ENCODE results near the gene ACTRT2. TPM values are rescaled to one million over a fixed set of nuclear protein-coding genes. Genes with fewer than 3 reads are reported as not detected.

Gene ACTRT2
- total and polyA plus RNA-seq, 2 donors (not counting 1 experiment from before 2014, with no cell fraction given) = not detected

- ATAC-seq (ENCODE audit: low read depth) = no peak
- H3K4me1 Mint-ChIP-seq = no peaks in the 10 kb centered on the region
- H3K9me3 Mint-ChIP-seq (ENCODE audit: insufficient read depth) = peaks cover 2% of the 10 kb centered on the region
- Histone ChIP-seq H3K4me2 (replicated peaks; ENCODE audit: low read depth, low read length, poor library complexity, severe bottlenecking) (no peak overlapping the region), H3K79me2 (ENCODE audit: control insufficient read depth, insufficient read depth, low read length) (no peaks in the 10 kb centered on the region), H3K9ac (ENCODE audit: low read length) (no peak overlapping the region), H3K27me3 (replicated peaks in 1 of 4; ENCODE audit: control extremely low read depth in 1 of 4, control insufficient read depth in 3 of 4, insufficient read depth in 4 of 4, low read length in 3 of 4) (no peaks in the 10 kb centered on the region), H4K20me1 (ENCODE audit: control insufficient read depth, insufficient read depth, low read length, poor library complexity, severe bottlenecking) (no peaks in the 10 kb centered on the region), H3K4me3 (ENCODE audit: control extremely low read depth in 1 of 5, extremely low read depth in 1 of 5, insufficient read depth in 1 of 5, low read depth in 2 of 5, low read length in 4 of 5) (no peak overlapping the region), H3K27ac (ENCODE audit: low read length in 2 of 2) (no peak overlapping the region), H3K4me1 (ENCODE audit: control insufficient read depth in 2 of 2, insufficient read depth in 2 of 2, low read length in 2 of 2) (no peaks in the 10 kb centered on the region), H3K36me3 (replicated peaks in 1 of 2; ENCODE audit: control extremely low read depth in 1 of 2, control insufficient read depth in 1 of 2, extremely low read depth in 1 of 2, insufficient read depth in 2 of 2, low read length in 1 of 2) (no peaks in the 10 kb centered on the region), H2AFZ (ENCODE audit: insufficient read depth, low read depth, low read length, poor library complexity, severe bottlenecking) (no peak overlapping the region), H3K9me3 (ENCODE audit: control extremely low read depth in 1 of 3, control insufficient read depth in 2 of 3, insufficient read depth in 1 of 3, low read length in 2 of 3) (no peaks in the 10 kb centered on the region)
- no peak overlapping the region for H3K4me3 Mint-ChIP-seq
- intact Hi-C loops (cut with micrococcal nuclease) = no loop called here
- TF ChIP-seq EZH2 (IDR thresholded peaks at IDR 0.05; ENCODE audit: borderline replicate concordance, insufficient read depth, low read depth, low read length, poor library complexity, severe bottlenecking) (no peak), CTCF (IDR thresholded peaks at IDR 0.05) (no peak)
- no peak for DNase-seq
- 89% methylated on average over 9 of the region's 10 CpGs for WGBS (ENCODE audit: insufficient coverage)
- ChIA-PET CTCF (no interaction called here), POLR2A (no interaction called here)
- no peak overlapping the region for H3K27ac Mint-ChIP-seq
- H3K27me3 Mint-ChIP-seq = peaks cover 9% of the 10 kb centered on the region
Measured at GRCh38 chr1:3058263-3059030, 37.2 kb downstream of the ACTRT2 start.

- TF ChIP-seq EZH2 (IDR thresholded peaks at IDR 0.05; ENCODE audit: borderline replicate concordance, insufficient read depth, low read depth, low read length, poor library complexity, severe bottlenecking) (no peak), CTCF (IDR thresholded peaks at IDR 0.05) (no peak)
- ChIA-PET CTCF (no interaction called here), POLR2A (no interaction called here)
- intact Hi-C loops (cut with micrococcal nuclease) = no loop called here
- Mint-ChIP-seq H3K27me3 (peaks cover 5% of the 10 kb centered on the region), H3K4me3 (no peak overlapping the region), H3K9me3 (ENCODE audit: insufficient read depth) (peaks cover 2% of the 10 kb centered on the region), H3K4me1 (no peaks in the 10 kb centered on the region), H3K27ac (no peak overlapping the region)
- Histone ChIP-seq H3K27ac (ENCODE audit: low read length in 2 of 2) (no peak overlapping the region), H3K27me3 (replicated peaks in 1 of 4; ENCODE audit: control extremely low read depth in 1 of 4, control insufficient read depth in 3 of 4, insufficient read depth in 4 of 4, low read length in 3 of 4) (peaks cover 0 to under 1% (median 0%) of the 10 kb centered on the region in 4 experiments), H3K9ac (ENCODE audit: low read length) (no peak overlapping the region), H3K4me3 (ENCODE audit: control extremely low read depth in 1 of 5, extremely low read depth in 1 of 5, insufficient read depth in 1 of 5, low read depth in 2 of 5, low read length in 4 of 5) (no peak overlapping the region), H3K9me3 (ENCODE audit: control extremely low read depth in 1 of 3, control insufficient read depth in 2 of 3, insufficient read depth in 1 of 3, low read length in 2 of 3) (no peaks in the 10 kb centered on the region), H3K79me2 (ENCODE audit: control insufficient read depth, insufficient read depth, low read length) (no peaks in the 10 kb centered on the region), H2AFZ (ENCODE audit: insufficient read depth, low read depth, low read length, poor library complexity, severe bottlenecking) (no peak overlapping the region), H3K36me3 (replicated peaks in 1 of 2; ENCODE audit: control extremely low read depth in 1 of 2, control insufficient read depth in 1 of 2, extremely low read depth in 1 of 2, insufficient read depth in 2 of 2, low read length in 1 of 2) (no peaks in the 10 kb centered on the region), H3K4me1 (ENCODE audit: control insufficient read depth in 2 of 2, insufficient read depth in 2 of 2, low read length in 2 of 2) (no peaks in the 10 kb centered on the region), H4K20me1 (ENCODE audit: control insufficient read depth, insufficient read depth, low read length, poor library complexity, severe bottlenecking) (no peaks in the 10 kb centered on the region), H3K4me2 (replicated peaks; ENCODE audit: low read depth, low read length, poor library complexity, severe bottlenecking) (no peak overlapping the region)
- WGBS (ENCODE audit: insufficient coverage) = 86% methylated on average over 9 of the region's 9 CpGs
- ATAC-seq (ENCODE audit: low read depth) (no peak), DNase-seq (no peak)
Measured at GRCh38 chr1:3060127-3060526, 38.9 kb downstream of the ACTRT2 start.
